NCI-H524 treated with DMSO at 0.1 percent for 48 hours (cell line): Measurements from ENCODE around the gene UBAP1.
"Not testable (repeated sequence)": the region's sequence is repeated elsewhere in the genome, so short reads cannot be mapped to it uniquely, and the experiment has no call there.

ENCODE experiments used
- DNase-seq: peaks from one replicate; lab custom pipeline; 2025; lab: John Stamatoyannopoulos, UW

The UBAP1 gene

GRCh38 chr9:34179213-34180136 lies 632 bp downstream of the UBAP1 start:
- DNase-seq: no peak

GRCh38 chr9:34185778-34186551 lies 7.1 kb downstream of the UBAP1 start:
- no peak for DNase-seq

GRCh38 chr9:34187891-34188240 lies 9.0 kb downstream of the UBAP1 start:
- DNase-seq: no peak

GRCh38 chr9:34190996-34191892 lies 12.4 kb downstream of the UBAP1 start:
- DNase-seq: no peak

- no peak for DNase-seq
These were observed 16.3 kb downstream of the UBAP1 start for GRCh38 chr9:34195143-34195542.

GRCh38 chr9:34197286-34197685 lies 18.4 kb downstream of the UBAP1 start:
- DNase-seq: not testable (repeated sequence)

GRCh38 chr9:34197756-34198711 lies 19.2 kb downstream of the UBAP1 start:
- no peak for DNase-seq

GRCh38 chr9:34200092-34200491 lies 21.2 kb downstream of the UBAP1 start:
- no peak for DNase-seq

- DNase-seq: no peak
These were observed 24.6 kb downstream of the UBAP1 start for GRCh38 chr9:34203275-34203991.

- no peak for DNase-seq
These were observed 25.3 kb downstream of the UBAP1 start for GRCh38 chr9:34203992-34204635.

GRCh38 chr9:34205102-34205501 lies 26.3 kb downstream of the UBAP1 start:
- no peak for DNase-seq

GRCh38 chr9:34206561-34206960 lies 27.7 kb downstream of the UBAP1 start:
- no peak for DNase-seq

GRCh38 chr9:34211395-34211794 lies 32.6 kb downstream of the UBAP1 start:
- no peak for DNase-seq

- DNase-seq: not testable (repeated sequence)
These were observed 35.6 kb downstream of the UBAP1 start for GRCh38 chr9:34214354-34215000.

GRCh38 chr9:34216325-34216724 lies 37.5 kb downstream of the UBAP1 start:
- no peak for DNase-seq

GRCh38 chr9:34217015-34217414 lies 38.2 kb downstream of the UBAP1 start:
- not testable (repeated sequence) for DNase-seq

GRCh38 chr9:34218446-34218845 lies 39.6 kb downstream of the UBAP1 start:
- DNase-seq: no peak

GRCh38 chr9:34219421-34219820 lies 40.6 kb downstream of the UBAP1 start:
- DNase-seq: no peak

- DNase-seq: no peak
These were observed 41.4 kb downstream of the UBAP1 start for GRCh38 chr9:34220218-34220617.
